Endothelial cell of umbilical vein (primary cell): ENCODE results near the gene SLC36A4. TPM values are rescaled to one million over a fixed set of nuclear protein-coding genes. Genes with fewer than 3 reads are reported as not detected.

Experiments
- BruUV-seq: library from RNA; stranded (reverse); fragments of 400-500 nt; replicated peaks from 2 replicates; lab custom pipeline; 2021; lab: Mats Ljungman, UMichigan
- CTCF ChIA-PET: fragments of 300-600, 350-600 bp; sonication (Branson Sonifier 250); formaldehyde crosslinking; loops from one replicate; lab custom pipeline; 2021; ENCODE audit warnings: antibody characterized with exemption, inconsistent platforms; lab: Charles Lee
- POLR2A ChIA-PET: fragments of 300-600, 350-600 bp; sonication (Branson Sonifier 250); formaldehyde crosslinking; loops from one replicate; lab custom pipeline; 2021; ENCODE audit warnings: antibody characterized with exemption, inconsistent platforms; lab: Charles Lee
- DNase-seq: peaks from one replicate; pipeline ENCODE4 v3.0.0-alpha.2; 2011; ENCODE audit warnings: low read depth, low spot score
- FAIRE-seq: peaks from 2 replicates; lab custom pipeline; 2011; peaks lifted over from hg19 to GRCh38; lab: Jason Lieb, UNC
- H2AFZ ChIP-seq: 2 replicates; pipeline ENCODE4 v1.6.0; 2012; ENCODE audit warnings: low read depth, low read length, control low read depth, inconsistent platforms
- H3K27ac ChIP-seq: 2 replicates; pipeline ENCODE4 v1.5.1; 2011; ENCODE audit warnings: low read depth, mild to moderate bottlenecking, control low read depth, low read length, moderate library complexity; ENCODE audit not compliant: insufficient read depth
- H3K27me3 ChIP-seq, 2 experiments: 2 replicates each; pipeline versions ENCODE4 v1.6.0 to v1.6.1; 2011; ENCODE audit warnings: low read length in 2 of 2, mixed read lengths in 1 of 2; ENCODE audit not compliant: control insufficient read depth in 2 of 2, insufficient read depth in 2 of 2
- H3K36me3 ChIP-seq, 2 experiments: 2 replicates in 1 of 2; 3 replicates in 1 of 2; pipeline ENCODE4 v1.5.1; 2011; ENCODE audit warnings: low read length in 2 of 2, mild to moderate bottlenecking in 1 of 2, moderate library complexity in 1 of 2; ENCODE audit not compliant: control insufficient read depth in 2 of 2, insufficient read depth in 2 of 2; ENCODE audit errors: extremely low read depth in 1 of 2
- H3K4me1 ChIP-seq: 3 replicates; pipeline ENCODE4 v1.5.1; 2011; ENCODE audit warnings: mild to moderate bottlenecking, low read length; ENCODE audit not compliant: control insufficient read depth, insufficient read depth; ENCODE audit errors: extremely low read depth
- H3K4me2 ChIP-seq: 2 replicates; pipeline ENCODE4 v1.6.1; 2011; ENCODE audit warnings: low read length, control low read depth, mixed read lengths; ENCODE audit not compliant: insufficient read depth
- H3K4me3 ChIP-seq, 3 experiments: fragments of 200-600 bp in 1 of 3; sonication (generic), shearing (Covaris generic) in 1 of 3; replicated peaks in 1 of 3; 2 replicates each; pipeline ENCODE4 v1.5.1; 2011 to 2016; ENCODE audit warnings: control low read depth in 3 of 3, low read length in 3 of 3, mild to moderate bottlenecking in 2 of 3, inconsistent platforms in 1 of 3, low read depth in 1 of 3, moderate library complexity in 1 of 3; ENCODE audit not compliant: insufficient read depth in 1 of 3
- H3K79me2 ChIP-seq: 2 replicates; pipeline ENCODE4 v1.6.0; 2012; ENCODE audit warnings: low read length, inconsistent platforms; ENCODE audit not compliant: control insufficient read depth, insufficient read depth
- H3K9ac ChIP-seq: replicated peaks from 2 replicates; pipeline ENCODE3; 2011; ENCODE audit warnings: low read length, control low read depth; ENCODE audit not compliant: insufficient read depth; ENCODE audit errors: extremely low read depth
- H3K9me1 ChIP-seq: replicated peaks from 3 replicates; pipeline ENCODE4 v1.6.0; 2011; ENCODE audit warnings: mild to moderate bottlenecking, low read length; ENCODE audit not compliant: control insufficient read depth, insufficient read depth; ENCODE audit errors: extremely low read depth
- H3K9me3 ChIP-seq: replicated peaks from 2 replicates; pipeline ENCODE4 v1.5.1; 2012; ENCODE audit warnings: low read length, inconsistent platforms; ENCODE audit not compliant: control insufficient read depth, insufficient read depth
- H4K20me1 ChIP-seq: replicated peaks from 2 replicates; pipeline ENCODE3; 2011; ENCODE audit warnings: mild to moderate bottlenecking, low read length; ENCODE audit not compliant: control insufficient read depth, insufficient read depth; ENCODE audit errors: extremely low read depth
- EZH2 ChIP-seq: IDR thresholded peaks from 2 replicates; pipeline ENCODE4 v1.6.1; 2012; ENCODE audit warnings: borderline replicate concordance, low read depth, mild to moderate bottlenecking, moderate library complexity, low read length, inconsistent platforms; ENCODE audit not compliant: severe bottlenecking
- FOS ChIP-seq: IDR thresholded peaks from 2 replicates; pipeline ENCODE4 v1.6.1; 2011; ENCODE audit warnings: mild to moderate bottlenecking, low read length, moderate library complexity, borderline replicate concordance; ENCODE audit not compliant: insufficient read depth
- MAX ChIP-seq: IDR thresholded peaks from 2 replicates; pipeline ENCODE4 v1.6.1; 2011; ENCODE audit not compliant: insufficient read depth, insufficient read length
- MYC ChIP-seq: IDR thresholded peaks from one replicate; pipeline ENCODE4 v1.6.1; 2011; ENCODE audit warnings: mild to moderate bottlenecking, low read depth, low read length
- POLR2A ChIP-seq: IDR thresholded peaks from 2 replicates; pipeline ENCODE4 v1.6.1; 2012; ENCODE audit warnings: low read depth, mild to moderate bottlenecking, control low read depth, low read length
- dilution Hi-C: fragments of 300-500 bp; cut with MboI; formaldehyde crosslinking; loops from one replicate; pipeline ENCODE4 v1.15.0; 2019; ENCODE audit warnings: low sequenced_read_pairs; ENCODE audit not compliant: extremely low pct_ligation_motif_present
- intact Hi-C: fragments of 100-400 bp; cut with micrococcal nuclease; formaldehyde crosslinking; loops from one replicate; pipeline ENCODE4 v1.10.0; 2022
- polyA plus RNA-seq, 4 experiments: library from polyadenylated mRNA; depleted of rRNA in 3 of 4; stranded (reverse) in 3 of 4; unstranded in 1 of 4; fragments of >200 nt; gene quantifications; 2 replicates each; pipeline versions ENCODE4 v1.2.1 to v1.2.3, GENCODE V29; 2011 to 2012; ENCODE audit warnings: missing spikeins in 1 of 4
- total RNA-seq: library from RNA; stranded (reverse); gene quantifications from 2 replicates; pipeline ENCODE4 v1.2.3, GENCODE V29; 2021

The SLC36A4 gene
- total and polyA plus RNA-seq, 2 donors (not counting 3 experiments of a cell fraction or from before 2014, with no cell fraction given): 8.5 to 16.8 TPM

GRCh38 chr11:93244018-93244417 is 46.2 kb upstream of the SLC36A4 start:
- dilution Hi-C loops: no loop called here
- no peaks in the 10 kb centered on the region for H3K9me1 ChIP-seq
- no TSS peak for BruUV-seq
- H3K27ac ChIP-seq: no peak overlapping the region
- TF ChIP-seq MAX (no peak), EZH2 (no peak), MYC (no peak), POLR2A (no peak)
- DNase-seq (no peak), FAIRE-seq (no peak)
- H4K20me1 ChIP-seq: no peaks in the 10 kb centered on the region
- CTCF ChIA-PET: no interaction called here
- H3K9me3 ChIP-seq: no peaks in the 10 kb centered on the region
- H3K4me3 ChIP-seq: no peak overlapping the region
- intact Hi-C loops: no loop called here
- POLR2A ChIA-PET: no interaction called here
- H3K36me3 ChIP-seq: no peaks in the 10 kb centered on the region
- H3K9ac ChIP-seq: no peak overlapping the region
- no peaks in the 10 kb centered on the region for H3K4me1 ChIP-seq
- H3K79me2 ChIP-seq: no peaks in the 10 kb centered on the region
- H2AFZ ChIP-seq: no peak overlapping the region
- no peak overlapping the region for H3K4me2 ChIP-seq
- peaks cover 0 to under 1% of the 10 kb centered on the region in 2 experiments for H3K27me3 ChIP-seq

- Histone ChIP-seq H4K20me1 (no peaks in the 10 kb centered on the region), H3K4me3 (no peak overlapping the region), H3K27ac (no peak overlapping the region), H3K4me1 (no peaks in the 10 kb centered on the region), H3K9me3 (no peaks in the 10 kb centered on the region), H3K9me1 (no peaks in the 10 kb centered on the region), H3K27me3 (peaks cover 4 to 7% of the 10 kb centered on the region in 2 experiments), H2AFZ (no peak overlapping the region), H3K79me2 (no peaks in the 10 kb centered on the region), H3K4me2 (no peak overlapping the region), H3K9ac (no peak overlapping the region), H3K36me3 (no peaks in the 10 kb centered on the region)
- dilution Hi-C loops (no loop called here), intact Hi-C loops (loop anchor here (10.0 kb wide), 1 partner anchor 545 kb away; the partner anchor contains the start of gene MED17)
- DNase-seq (no peak), FAIRE-seq (no peak)
- CTCF ChIA-PET: no interaction called here
- POLR2A ChIA-PET: no interaction called here
- TF ChIP-seq FOS (no peak), MYC (no peak)
- no TSS peak for BruUV-seq
Measured at GRCh38 chr11:93239966-93240365, 42.2 kb upstream of the SLC36A4 start.
